SK-N-SH treated with all-trans-retinoic acid at 6 μM for 48 hours (cell line): ENCODE results near the gene AKAP8L.

Experiments used
- TF ChIP-seq, protein P1 (sequence below): fragments of 250-450 bp; sonication (Bioruptor Pico); IDR thresholded peaks from 2 replicates; pipeline ENCODE4 v1.8.0; 2021; ENCODE audit warnings: low read depth, mild to moderate bottlenecking, moderate library complexity, borderline replicate concordance

The AKAP8L gene

DNA sequence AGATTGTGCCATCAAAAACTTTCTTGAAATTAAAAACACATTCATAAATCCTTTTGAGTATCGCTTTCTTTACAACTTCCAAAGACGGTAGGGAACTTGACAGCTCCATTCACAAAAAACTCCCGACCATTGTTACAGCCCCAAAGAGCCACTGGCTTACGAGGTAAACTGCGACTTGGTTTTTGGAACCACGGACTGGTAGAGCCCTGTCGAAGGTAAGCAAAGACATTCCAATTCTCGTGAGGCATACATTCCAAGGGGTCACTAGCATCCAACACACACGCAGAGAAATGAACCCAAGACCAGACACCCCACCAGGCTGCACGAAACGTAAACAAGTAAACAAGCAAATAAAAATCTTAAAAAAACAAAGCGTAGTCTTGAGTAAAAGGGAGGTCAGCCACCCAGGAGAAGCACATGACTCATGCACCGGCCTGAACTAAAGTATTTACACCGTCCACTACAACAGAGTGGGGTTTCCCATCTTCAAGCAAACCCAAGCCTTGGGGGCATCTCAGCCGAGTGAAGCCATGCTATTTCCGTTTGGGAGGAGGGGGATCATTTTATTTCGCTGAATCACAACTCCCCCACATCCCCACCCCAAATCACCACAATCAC, 87.9 kb downstream of the AKAP8L start (continued):
- TF ChIP-seq, protein P1, sequence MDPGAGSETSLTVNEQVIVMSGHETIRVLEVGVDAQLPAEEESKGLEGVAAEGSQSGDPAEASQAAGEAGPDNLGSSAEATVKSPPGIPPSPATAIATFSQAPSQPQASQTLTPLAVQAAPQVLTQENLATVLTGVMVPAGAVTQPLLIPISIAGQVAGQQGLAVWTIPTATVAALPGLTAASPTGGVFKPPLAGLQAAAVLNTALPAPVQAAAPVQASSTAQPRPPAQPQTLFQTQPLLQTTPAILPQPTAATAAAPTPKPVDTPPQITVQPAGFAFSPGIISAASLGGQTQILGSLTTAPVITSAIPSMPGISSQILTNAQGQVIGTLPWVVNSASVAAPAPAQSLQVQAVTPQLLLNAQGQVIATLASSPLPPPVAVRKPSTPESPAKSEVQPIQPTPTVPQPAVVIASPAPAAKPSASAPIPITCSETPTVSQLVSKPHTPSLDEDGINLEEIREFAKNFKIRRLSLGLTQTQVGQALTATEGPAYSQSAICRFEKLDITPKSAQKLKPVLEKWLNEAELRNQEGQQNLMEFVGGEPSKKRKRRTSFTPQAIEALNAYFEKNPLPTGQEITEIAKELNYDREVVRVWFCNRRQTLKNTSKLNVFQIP (CRISPR knock-in tag) = no peak
